Measurements from ENCODE around the gene TELO2.

DNA sequence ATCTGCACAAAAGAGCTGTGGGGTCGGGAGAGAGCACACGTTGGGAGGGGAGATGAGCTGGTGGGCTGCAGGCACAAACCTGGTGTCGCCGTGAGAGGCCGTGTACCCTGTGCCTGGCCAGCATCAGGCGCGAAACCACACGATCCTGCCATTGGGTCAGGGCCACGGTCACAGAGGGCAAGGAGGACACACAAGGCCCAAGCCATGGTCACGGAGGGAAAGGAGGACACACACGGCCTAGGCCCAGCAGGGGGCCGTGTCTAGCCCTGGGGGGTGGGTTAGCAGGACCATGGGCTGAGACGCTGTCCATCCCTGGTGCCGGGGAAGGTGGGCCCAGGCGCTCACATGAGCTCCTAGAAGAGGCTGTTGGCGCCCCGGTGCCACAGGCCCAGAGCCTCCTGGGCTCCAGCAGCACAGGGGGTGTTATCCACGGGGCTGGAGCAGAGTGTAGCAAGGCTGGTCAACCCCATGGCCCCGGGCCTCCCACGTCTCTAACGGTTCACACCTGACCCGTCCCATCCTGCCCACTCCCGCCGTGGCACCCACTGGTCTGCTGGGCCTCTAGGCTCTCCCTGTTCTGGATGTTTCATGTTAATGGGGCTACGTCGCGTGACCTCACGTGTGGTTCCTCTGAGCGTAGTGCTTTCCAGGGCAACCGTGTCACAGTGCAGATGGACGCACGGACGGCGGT is 41.3 kb upstream of the TELO2 start:
- TF ChIP-seq, protein P1, sequence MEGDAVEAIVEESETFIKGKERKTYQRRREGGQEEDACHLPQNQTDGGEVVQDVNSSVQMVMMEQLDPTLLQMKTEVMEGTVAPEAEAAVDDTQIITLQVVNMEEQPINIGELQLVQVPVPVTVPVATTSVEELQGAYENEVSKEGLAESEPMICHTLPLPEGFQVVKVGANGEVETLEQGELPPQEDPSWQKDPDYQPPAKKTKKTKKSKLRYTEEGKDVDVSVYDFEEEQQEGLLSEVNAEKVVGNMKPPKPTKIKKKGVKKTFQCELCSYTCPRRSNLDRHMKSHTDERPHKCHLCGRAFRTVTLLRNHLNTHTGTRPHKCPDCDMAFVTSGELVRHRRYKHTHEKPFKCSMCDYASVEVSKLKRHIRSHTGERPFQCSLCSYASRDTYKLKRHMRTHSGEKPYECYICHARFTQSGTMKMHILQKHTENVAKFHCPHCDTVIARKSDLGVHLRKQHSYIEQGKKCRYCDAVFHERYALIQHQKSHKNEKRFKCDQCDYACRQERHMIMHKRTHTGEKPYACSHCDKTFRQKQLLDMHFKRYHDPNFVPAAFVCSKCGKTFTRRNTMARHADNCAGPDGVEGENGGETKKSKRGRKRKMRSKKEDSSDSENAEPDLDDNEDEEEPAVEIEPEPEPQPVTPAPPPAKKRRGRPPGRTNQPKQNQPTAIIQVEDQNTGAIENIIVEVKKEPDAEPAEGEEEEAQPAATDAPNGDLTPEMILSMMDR (IDR thresholded peaks at IDR 0.05) = no peak
- no peak for TF ChIP-seq ZFX (IDR thresholded peaks at IDR 0.05; ENCODE audit: borderline replicate concordance)
